ENCODE measurements around the gene APOBEC3A.

- TF ChIP-seq, protein P1, sequence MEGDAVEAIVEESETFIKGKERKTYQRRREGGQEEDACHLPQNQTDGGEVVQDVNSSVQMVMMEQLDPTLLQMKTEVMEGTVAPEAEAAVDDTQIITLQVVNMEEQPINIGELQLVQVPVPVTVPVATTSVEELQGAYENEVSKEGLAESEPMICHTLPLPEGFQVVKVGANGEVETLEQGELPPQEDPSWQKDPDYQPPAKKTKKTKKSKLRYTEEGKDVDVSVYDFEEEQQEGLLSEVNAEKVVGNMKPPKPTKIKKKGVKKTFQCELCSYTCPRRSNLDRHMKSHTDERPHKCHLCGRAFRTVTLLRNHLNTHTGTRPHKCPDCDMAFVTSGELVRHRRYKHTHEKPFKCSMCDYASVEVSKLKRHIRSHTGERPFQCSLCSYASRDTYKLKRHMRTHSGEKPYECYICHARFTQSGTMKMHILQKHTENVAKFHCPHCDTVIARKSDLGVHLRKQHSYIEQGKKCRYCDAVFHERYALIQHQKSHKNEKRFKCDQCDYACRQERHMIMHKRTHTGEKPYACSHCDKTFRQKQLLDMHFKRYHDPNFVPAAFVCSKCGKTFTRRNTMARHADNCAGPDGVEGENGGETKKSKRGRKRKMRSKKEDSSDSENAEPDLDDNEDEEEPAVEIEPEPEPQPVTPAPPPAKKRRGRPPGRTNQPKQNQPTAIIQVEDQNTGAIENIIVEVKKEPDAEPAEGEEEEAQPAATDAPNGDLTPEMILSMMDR (IDR thresholded peaks at IDR 0.05) = no peak
- no peak for TF ChIP-seq POLR2A (IDR thresholded peaks at IDR 0.05)
Measured at GRCh38 chr22:38974826-38975175, 17.4 kb downstream of the APOBEC3A start.
